ENCODE data around the gene ANKMY1. TPM values are rescaled to one million over a fixed set of nuclear protein-coding genes. Genes with fewer than 3 reads are reported as not detected.

ANKMY1 gene
- total and polyA plus RNA-seq, 2 donors (not counting 1 experiment from before 2014, with no cell fraction given) = 51.7 to 72.1 TPM

GRCh38 chr2:240509667-240510512 is 47.9 kb downstream of the ANKMY1 start:
- Mint-ChIP-seq H3K4me3 (no peak overlapping the region), H3K27me3 (no peaks in the 10 kb centered on the region), H3K4me1 (peaks cover 10% of the 10 kb centered on the region), H3K27ac (no peak overlapping the region), H3K9me3 (ENCODE audit: insufficient read depth) (no peaks in the 10 kb centered on the region)
- peaks cover 7% of the 10 kb centered on the region for H4K20me1 ChIP-seq (ENCODE audit: control insufficient read depth, insufficient read depth, low read length, poor library complexity, severe bottlenecking)
- H3K4me1 ChIP-seq (ENCODE audit: control insufficient read depth in 2 of 2, insufficient read depth in 2 of 2, low read length in 2 of 2) = peaks cover 12 to 14% of the 10 kb centered on the region in 2 donors
- peaks cover 0 to 3% (median 0%) of the 10 kb centered on the region in 3 donors for H3K9me3 ChIP-seq (ENCODE audit: control extremely low read depth in 1 of 3, control insufficient read depth in 2 of 3, insufficient read depth in 1 of 3, low read length in 2 of 3)
- no peak for TF ChIP-seq EZH2 (IDR thresholded peaks at IDR 0.05; ENCODE audit: borderline replicate concordance, insufficient read depth, low read depth, low read length, poor library complexity, severe bottlenecking)
- no peak for TF ChIP-seq CTCF (IDR thresholded peaks at IDR 0.05)
- no peak overlapping the region for H3K9ac ChIP-seq (ENCODE audit: low read length)
- 93% methylated on average over 11 of the region's 12 CpGs for WGBS (ENCODE audit: insufficient coverage)
- H2AFZ ChIP-seq (ENCODE audit: insufficient read depth, low read depth, low read length, poor library complexity, severe bottlenecking) = no peak overlapping the region
- H3K4me2 ChIP-seq (replicated peaks; ENCODE audit: low read depth, low read length, poor library complexity, severe bottlenecking) = no peak overlapping the region
- ChIA-PET CTCF (no interaction called here), POLR2A (no interaction called here)
- H3K79me2 ChIP-seq (ENCODE audit: control insufficient read depth, insufficient read depth, low read length) = no peaks in the 10 kb centered on the region
- no peak overlapping the region for H3K4me3 ChIP-seq (ENCODE audit: control extremely low read depth in 1 of 5, extremely low read depth in 1 of 5, insufficient read depth in 1 of 5, low read depth in 2 of 5, low read length in 4 of 5)
- intact Hi-C loops (cut with micrococcal nuclease) = no loop called here
- no peak overlapping the region for H3K27ac ChIP-seq (ENCODE audit: low read length in 2 of 2)
- ATAC-seq (ENCODE audit: low read depth) = no peak
- H3K36me3 ChIP-seq (replicated peaks in 1 of 2; ENCODE audit: control extremely low read depth in 1 of 2, control insufficient read depth in 1 of 2, extremely low read depth in 1 of 2, insufficient read depth in 2 of 2, low read length in 1 of 2) = peaks cover 1 to 10% of the 10 kb centered on the region in 2 experiments
- no peak for DNase-seq
- no peaks in the 10 kb centered on the region for H3K27me3 ChIP-seq (replicated peaks in 1 of 4; ENCODE audit: control extremely low read depth in 1 of 4, control insufficient read depth in 3 of 4, insufficient read depth in 4 of 4, low read length in 3 of 4)

- no peak for ATAC-seq (ENCODE audit: low read depth)
- no peak overlapping the region for H3K4me3 Mint-ChIP-seq
- Histone ChIP-seq H3K79me2 (ENCODE audit: control insufficient read depth, insufficient read depth, low read length) (no peaks in the 10 kb centered on the region), H3K27ac (ENCODE audit: low read length in 2 of 2) (no peak overlapping the region), H3K27me3 (replicated peaks in 1 of 4; ENCODE audit: control extremely low read depth in 1 of 4, control insufficient read depth in 3 of 4, insufficient read depth in 4 of 4, low read length in 3 of 4) (no peaks in the 10 kb centered on the region), H3K4me3 (ENCODE audit: control extremely low read depth in 1 of 5, extremely low read depth in 1 of 5, insufficient read depth in 1 of 5, low read depth in 2 of 5, low read length in 4 of 5) (no peak overlapping the region), H4K20me1 (ENCODE audit: control insufficient read depth, insufficient read depth, low read length, poor library complexity, severe bottlenecking) (peaks cover 7% of the 10 kb centered on the region), H3K9me3 (ENCODE audit: control extremely low read depth in 1 of 3, control insufficient read depth in 2 of 3, insufficient read depth in 1 of 3, low read length in 2 of 3) (peaks cover 0 to 3% (median 0%) of the 10 kb centered on the region in 3 donors), H2AFZ (ENCODE audit: insufficient read depth, low read depth, low read length, poor library complexity, severe bottlenecking) (no peak overlapping the region), H3K9ac (ENCODE audit: low read length) (no peak overlapping the region), H3K36me3 (replicated peaks in 1 of 2; ENCODE audit: control extremely low read depth in 1 of 2, control insufficient read depth in 1 of 2, extremely low read depth in 1 of 2, insufficient read depth in 2 of 2, low read length in 1 of 2) (peaks cover 1 to 10% of the 10 kb centered on the region in 2 experiments), H3K4me1 (ENCODE audit: control insufficient read depth in 2 of 2, insufficient read depth in 2 of 2, low read length in 2 of 2) (peaks cover 5 to 8% of the 10 kb centered on the region in 2 donors), H3K4me2 (replicated peaks; ENCODE audit: low read depth, low read length, poor library complexity, severe bottlenecking) (no peak overlapping the region)
- H3K4me1 Mint-ChIP-seq = peaks cover 5% of the 10 kb centered on the region
- no peak for TF ChIP-seq CTCF (IDR thresholded peaks at IDR 0.05)
- no peak for TF ChIP-seq EZH2 (IDR thresholded peaks at IDR 0.05; ENCODE audit: borderline replicate concordance, insufficient read depth, low read depth, low read length, poor library complexity, severe bottlenecking)
- H3K9me3 Mint-ChIP-seq (ENCODE audit: insufficient read depth) = no peaks in the 10 kb centered on the region
- ChIA-PET POLR2A (no interaction called here), CTCF (no interaction called here)
- H3K27ac Mint-ChIP-seq = no peak overlapping the region
- H3K27me3 Mint-ChIP-seq = no peaks in the 10 kb centered on the region
- 100% methylated on average over 3 of the region's 7 CpGs for WGBS (ENCODE audit: insufficient coverage)
- no peak for DNase-seq
- intact Hi-C loops (cut with micrococcal nuclease) = no loop called here
These were observed 48.8 kb downstream of the ANKMY1 start for GRCh38 chr2:240508832-240509545.
